GM12801 (cell line): ENCODE data around the gene CASP5.

Source experiments
- TF ChIP-seq, protein P1 (sequence below): IDR thresholded peaks from one replicate; pipeline ENCODE4 v1.5.1; 2011; ENCODE audit warnings: control low read depth; ENCODE audit not compliant: insufficient read length; ENCODE audit errors: extremely low read depth

CASP5 gene

DNA sequence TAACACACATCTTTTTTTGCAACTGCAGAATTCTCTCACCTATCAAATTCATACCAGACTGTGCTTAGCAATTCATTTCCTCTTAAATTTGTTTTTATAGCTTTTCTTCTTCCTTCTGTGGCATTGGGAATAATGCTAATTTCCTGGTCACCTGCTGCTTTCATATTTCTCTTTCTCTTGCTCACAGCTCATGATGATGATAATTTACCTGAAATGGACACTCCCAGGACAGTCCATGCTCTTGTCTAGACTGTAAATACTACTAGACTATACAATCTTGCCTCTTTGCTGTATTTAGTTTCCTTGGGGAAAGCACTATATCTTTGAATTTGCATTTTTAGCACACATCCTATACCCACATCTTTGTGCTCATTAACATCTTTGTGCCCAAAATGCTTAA lies 15.5 kb downstream of the CASP5 start:
- TF ChIP-seq, protein P1, sequence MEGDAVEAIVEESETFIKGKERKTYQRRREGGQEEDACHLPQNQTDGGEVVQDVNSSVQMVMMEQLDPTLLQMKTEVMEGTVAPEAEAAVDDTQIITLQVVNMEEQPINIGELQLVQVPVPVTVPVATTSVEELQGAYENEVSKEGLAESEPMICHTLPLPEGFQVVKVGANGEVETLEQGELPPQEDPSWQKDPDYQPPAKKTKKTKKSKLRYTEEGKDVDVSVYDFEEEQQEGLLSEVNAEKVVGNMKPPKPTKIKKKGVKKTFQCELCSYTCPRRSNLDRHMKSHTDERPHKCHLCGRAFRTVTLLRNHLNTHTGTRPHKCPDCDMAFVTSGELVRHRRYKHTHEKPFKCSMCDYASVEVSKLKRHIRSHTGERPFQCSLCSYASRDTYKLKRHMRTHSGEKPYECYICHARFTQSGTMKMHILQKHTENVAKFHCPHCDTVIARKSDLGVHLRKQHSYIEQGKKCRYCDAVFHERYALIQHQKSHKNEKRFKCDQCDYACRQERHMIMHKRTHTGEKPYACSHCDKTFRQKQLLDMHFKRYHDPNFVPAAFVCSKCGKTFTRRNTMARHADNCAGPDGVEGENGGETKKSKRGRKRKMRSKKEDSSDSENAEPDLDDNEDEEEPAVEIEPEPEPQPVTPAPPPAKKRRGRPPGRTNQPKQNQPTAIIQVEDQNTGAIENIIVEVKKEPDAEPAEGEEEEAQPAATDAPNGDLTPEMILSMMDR = no peak

DNA sequence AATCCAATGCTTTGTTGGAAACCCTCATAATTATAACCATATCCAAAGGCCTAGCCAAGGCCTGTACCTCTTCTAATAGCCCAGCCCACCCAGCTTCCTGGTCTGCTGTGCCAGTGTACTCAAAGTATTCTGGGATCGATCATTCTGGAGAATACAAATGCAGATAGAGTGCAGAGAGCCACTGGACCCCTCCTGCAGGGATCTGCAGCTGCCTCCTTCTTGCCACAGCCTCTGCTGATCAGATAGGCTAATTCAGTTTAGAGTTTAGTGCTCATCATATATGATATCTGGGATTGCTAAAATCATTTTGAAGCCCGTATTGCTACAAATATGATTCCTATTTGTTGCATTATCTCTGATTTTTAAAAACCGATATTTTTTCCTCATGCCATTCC lies 17.5 kb downstream of the CASP5 start:
- TF ChIP-seq, protein P1 = no peak

- TF ChIP-seq, protein P1 = no peak
These were observed 18.9 kb downstream of the CASP5 start for GRCh38 chr11:105004021-105004420.

- TF ChIP-seq, protein P1 = no peak
These were observed 19.8 kb downstream of the CASP5 start for GRCh38 chr11:105003151-105003550.

- TF ChIP-seq, protein P1 = no peak
These were observed 22.2 kb downstream of the CASP5 start for GRCh38 chr11:105000797-105001196.

DNA sequence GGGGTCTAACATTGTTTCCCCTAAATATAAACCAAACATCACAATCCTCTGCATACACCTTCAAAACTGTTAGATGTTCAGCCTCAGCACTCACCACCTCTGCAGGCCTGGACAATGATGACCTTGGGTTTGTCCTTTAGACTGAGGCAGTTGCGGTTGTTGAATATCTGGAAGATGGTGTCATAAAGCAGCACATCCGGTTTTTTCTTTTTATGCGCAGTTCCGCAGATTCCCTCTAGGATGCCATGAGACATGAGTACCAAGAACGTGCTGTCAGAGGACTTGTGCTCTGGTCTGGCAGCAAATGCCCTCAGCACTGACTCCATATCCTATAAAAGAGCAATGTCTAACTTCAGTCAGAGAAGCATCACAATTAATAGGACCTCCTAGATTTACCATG lies 22.8 kb downstream of the CASP5 start:
- TF ChIP-seq, protein P1 = no peak

- TF ChIP-seq, protein P1 = no peak
These were observed 23.2 kb downstream of the CASP5 start for GRCh38 chr11:104999721-105000120.

- TF ChIP-seq, protein P1 = no peak
These were observed 25.7 kb downstream of the CASP5 start for GRCh38 chr11:104997288-104997687.
